ENCODE measurements around the gene SRC.

Gene SRC

GRCh38 chr20:37372441-37372840 is 26.5 kb downstream of the SRC start:
- intact Hi-C loops (cut with DNase I; ENCODE audit: low total_unique reads): no loop called here
- Histone ChIP-seq H3K27me3 (no peaks in the 10 kb centered on the region), H3K9me3 (no peaks in the 10 kb centered on the region), H3K4me3 (no peak overlapping the region), H3K27ac (no peak overlapping the region), H3K36me3 (peaks cover 0 to 13% (median 4%) of the 10 kb centered on the region in 3 donors), H3K4me1 (no peaks in the 10 kb centered on the region)
- DNase-seq: no peak
- TF ChIP-seq CTCF (IDR thresholded peaks at IDR 0.05): no peak

- H3K27me3 ChIP-seq: no peaks in the 10 kb centered on the region
- H3K4me3 ChIP-seq: no peak overlapping the region
- no peaks in the 10 kb centered on the region for H3K4me1 ChIP-seq
- DNase-seq: no peak
- TF ChIP-seq CTCF (IDR thresholded peaks at IDR 0.05): no peak
- H3K36me3 ChIP-seq: peaks cover 0 to 13% (median 0%) of the 10 kb centered on the region in 3 donors
- no peak overlapping the region for H3K27ac ChIP-seq
- H3K9me3 ChIP-seq: no peaks in the 10 kb centered on the region
- intact Hi-C loops (cut with DNase I; ENCODE audit: low total_unique reads): no loop called here
Observed at GRCh38 chr20:37373020-37373598, 27.2 kb downstream of the SRC start.

- intact Hi-C loops (cut with DNase I; ENCODE audit: low total_unique reads): no loop called here
Observed at GRCh38 chr20:37375227-37375626, 29.3 kb downstream of the SRC start.

GRCh38 chr20:37376324-37376723 is 30.4 kb downstream of the SRC start:
- no peak for DNase-seq
- Histone ChIP-seq H3K27me3 (no peaks in the 10 kb centered on the region), H3K9me3 (no peaks in the 10 kb centered on the region), H3K4me3 (no peak overlapping the region), H3K27ac (no peak overlapping the region), H3K4me1 (no peaks in the 10 kb centered on the region), H3K36me3 (peaks cover 0 to 13% (median 0%) of the 10 kb centered on the region in 3 donors)
- TF ChIP-seq CTCF (IDR thresholded peaks at IDR 0.05): no peak
- intact Hi-C loops (cut with DNase I; ENCODE audit: low total_unique reads): no loop called here

More at GRCh38 chr20:37375227-37375626, 29.3 kb downstream of the SRC start:
- Histone ChIP-seq H3K4me3 (no peak overlapping the region), H3K27me3 (no peaks in the 10 kb centered on the region), H3K27ac (no peak overlapping the region), H3K36me3 (peaks cover 0 to 13% (median 0%) of the 10 kb centered on the region in 3 donors), H3K4me1 (no peaks in the 10 kb centered on the region), H3K9me3 (no peaks in the 10 kb centered on the region)
- DNase-seq: no peak
- TF ChIP-seq CTCF (IDR thresholded peaks at IDR 0.05): no peak

GRCh38 chr20:37376791-37377190 is 30.9 kb downstream of the SRC start:
- no peak for DNase-seq
- H3K4me1 ChIP-seq: no peaks in the 10 kb centered on the region
- no peaks in the 10 kb centered on the region for H3K9me3 ChIP-seq
- H3K27ac ChIP-seq: no peak overlapping the region
- no peak overlapping the region for H3K4me3 ChIP-seq
- peaks cover 0 to 13% (median 0%) of the 10 kb centered on the region in 3 donors for H3K36me3 ChIP-seq
- no peaks in the 10 kb centered on the region for H3K27me3 ChIP-seq
- intact Hi-C loops (cut with DNase I; ENCODE audit: low total_unique reads): no loop called here
- TF ChIP-seq CTCF (IDR thresholded peaks at IDR 0.05): no peak
